K562 (cell line): ENCODE measurements around the gene CHERP. TPM values are rescaled to one million over a fixed set of nuclear protein-coding genes. Genes with fewer than 3 reads are reported as not detected.

Experiments used
- CREB1 ChIP-seq, 2 experiments: sonication (generic) in 1 of 2; formaldehyde crosslinking in 1 of 2; IDR thresholded peaks; 2 replicates each; pipeline versions ENCODE4 v1.6.1 to v1.8.0; 2012 to 2022; ENCODE audit warnings: inconsistent platforms in 1 of 2, mild to moderate bottlenecking in 1 of 2, missing genetic modification reagents in 1 of 2, moderate library complexity in 1 of 2
- FOXK2 ChIP-seq, 2 experiments: fragments of 450-650 bp; IDR thresholded peaks in 1 of 2; conservative IDR thresholded peaks in 1 of 2; 2 replicates each; pipeline ENCODE4 v1.6.1; 2016; ENCODE audit warnings: low read depth in 2 of 2, mild to moderate bottlenecking in 1 of 2
- GABPB2 ChIP-seq: fragments of 250-450 bp; sonication (Bioruptor Pico); conservative IDR thresholded peaks from 2 replicates; pipeline ENCODE4 v1.5.1; 2021; ENCODE audit warnings: mild to moderate bottlenecking
- KLF10 ChIP-seq: fragments of 250-450 bp; sonication (Bioruptor Pico); IDR thresholded peaks from 2 replicates; pipeline ENCODE4 v1.6.1; 2021; ENCODE audit warnings: matching md5 sums
- KLF13 ChIP-seq: fragments of 450-650 bp; IDR thresholded peaks from 2 replicates; pipeline ENCODE4 v1.6.1; 2016; ENCODE audit warnings: missing genetic modification characterization, low read depth, mild to moderate bottlenecking, missing compliant biosample characterization, moderate library complexity, borderline replicate concordance
- POLR2AphosphoS2 ChIP-seq: IDR thresholded peaks from 2 replicates; pipeline ENCODE4 v1.6.1; 2012; ENCODE audit warnings: low read length, improper control_type of control experiment
- SMARCB1 ChIP-seq: IDR thresholded peaks from 2 replicates; pipeline ENCODE4 v1.6.1; 2011; ENCODE audit warnings: improper control_type of control experiment, low read depth; ENCODE audit not compliant: insufficient read length
- SOX6 ChIP-seq: fragments of 450-650 bp; IDR thresholded peaks from 2 replicates; pipeline ENCODE4 v1.6.1; 2014; ENCODE audit warnings: mild to moderate bottlenecking
- SREBF1 ChIP-seq: fragments of 150-350 bp; IDR thresholded peaks from 2 replicates; pipeline ENCODE4 v1.6.1; 2014; ENCODE audit warnings: antibody characterized with exemption, low read depth, low read length, borderline replicate concordance
- ZBTB11 ChIP-seq, 3 experiments: fragments of 200-800 bp in 1 of 3; fragments of 250-450 bp in 1 of 3; fragments of 450-650 bp in 1 of 3; sonication (Bioruptor Pico) in 1 of 3; sonication (Bioruptor generic) in 1 of 3; formaldehyde crosslinking in 1 of 3; IDR thresholded peaks; 2 replicates each; pipeline versions ENCODE4 v1.6.1 to v1.8.0; 2016 to 2022; ENCODE audit warnings: mild to moderate bottlenecking in 2 of 3, missing genetic modification characterization in 2 of 3, missing compliant biosample characterization in 1 of 3, moderate library complexity in 1 of 3
- ZNF551 ChIP-seq: fragments of 250-450 bp; sonication (Bioruptor Pico); IDR thresholded peaks from 2 replicates; pipeline ENCODE4 v1.5.0; 2021; ENCODE audit warnings: mild to moderate bottlenecking, moderate library complexity
- polyA plus RNA-seq, 8 experiments: library from polyadenylated mRNA; depleted of rRNA in 4 of 8; stranded (reverse) in 5 of 8; unstranded in 3 of 8; fragments of >200 nt; fragmentation: Nextera tagmentation in 2 of 8; fragmentation: Illumina TruSeq in 1 of 8; extraction: Ambion mirVana in 2 of 8; extraction: Trizol in 1 of 8; gene quantifications; 2 replicates each; pipeline versions ENCODE4 v1.2.1 to v1.2.3, GENCODE V29; 2011 to 2014; ENCODE audit warnings: inconsistent platforms in 1 of 8, missing spikeins in 1 of 8
- total RNA-seq, 7 experiments: library from RNA; depleted of rRNA in 6 of 7; stranded (reverse); fragments of >200 nt in 6 of 7; fragmentation: Illumina TruSeq in 2 of 7; extraction: Trizol in 2 of 7; gene quantifications; 2 replicates each; pipeline versions ENCODE4 v1.2.1 to v1.2.3, GENCODE V29; 2011 to 2021; ENCODE audit warnings: low replicate concordance in 1 of 7
- TF ChIP-seq, protein P1 (sequence below), 2 experiments: fragments of 450-650 bp; IDR thresholded peaks; 2 replicates each; pipeline ENCODE4 v1.6.1; 2016; ENCODE audit warnings: mild to moderate bottlenecking in 2 of 2, borderline replicate concordance in 1 of 2, low read depth in 1 of 2, moderate library complexity in 1 of 2
- TF ChIP-seq, protein P2 (sequence below): fragments of 450-650 bp; IDR thresholded peaks from 2 replicates; pipeline ENCODE4 v1.6.1; 2016; ENCODE audit warnings: antibody characterized with exemption

Gene CHERP
- total and polyA plus RNA-seq, 9 of the 15 experiments (the other 6 are each of a cell fraction or from before 2014, with no cell fraction given): 0.60 to 85.1 (median 7.8) TPM

DNA sequence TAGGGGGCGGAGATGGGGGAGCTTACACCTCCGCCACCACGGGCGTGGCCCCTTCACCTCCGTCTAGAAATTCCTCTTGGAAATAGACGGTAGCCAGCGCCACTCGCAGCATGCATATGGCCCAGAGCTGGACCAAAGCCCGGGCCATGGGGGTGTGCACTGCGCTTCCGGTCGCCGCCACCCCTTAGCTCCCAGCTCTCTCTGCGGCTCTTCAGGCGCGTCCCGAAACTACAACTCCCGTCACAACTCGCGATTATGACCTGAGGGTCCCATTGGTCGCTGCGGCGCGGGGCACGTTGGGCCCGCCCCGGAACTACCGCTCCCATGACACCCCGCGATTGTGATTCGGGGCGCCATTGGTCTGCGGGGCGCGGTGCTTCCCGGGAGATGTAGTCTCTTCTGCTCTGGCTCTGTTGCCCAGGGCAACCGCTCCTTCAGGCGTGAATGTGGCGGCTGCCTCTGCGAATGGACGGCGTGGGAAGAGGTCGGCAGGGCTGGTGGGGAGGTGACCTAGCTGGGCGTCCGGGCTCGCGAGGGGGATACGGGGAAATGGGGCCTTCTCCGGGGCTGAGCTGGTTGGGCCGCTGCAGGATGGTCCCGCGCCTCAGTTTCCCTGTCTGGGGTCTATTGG lies 46.1 kb downstream of the CHERP start, which contains the start of the genes C19orf44 and CALR3 (continued):
- TF ChIP-seq, protein P1, sequence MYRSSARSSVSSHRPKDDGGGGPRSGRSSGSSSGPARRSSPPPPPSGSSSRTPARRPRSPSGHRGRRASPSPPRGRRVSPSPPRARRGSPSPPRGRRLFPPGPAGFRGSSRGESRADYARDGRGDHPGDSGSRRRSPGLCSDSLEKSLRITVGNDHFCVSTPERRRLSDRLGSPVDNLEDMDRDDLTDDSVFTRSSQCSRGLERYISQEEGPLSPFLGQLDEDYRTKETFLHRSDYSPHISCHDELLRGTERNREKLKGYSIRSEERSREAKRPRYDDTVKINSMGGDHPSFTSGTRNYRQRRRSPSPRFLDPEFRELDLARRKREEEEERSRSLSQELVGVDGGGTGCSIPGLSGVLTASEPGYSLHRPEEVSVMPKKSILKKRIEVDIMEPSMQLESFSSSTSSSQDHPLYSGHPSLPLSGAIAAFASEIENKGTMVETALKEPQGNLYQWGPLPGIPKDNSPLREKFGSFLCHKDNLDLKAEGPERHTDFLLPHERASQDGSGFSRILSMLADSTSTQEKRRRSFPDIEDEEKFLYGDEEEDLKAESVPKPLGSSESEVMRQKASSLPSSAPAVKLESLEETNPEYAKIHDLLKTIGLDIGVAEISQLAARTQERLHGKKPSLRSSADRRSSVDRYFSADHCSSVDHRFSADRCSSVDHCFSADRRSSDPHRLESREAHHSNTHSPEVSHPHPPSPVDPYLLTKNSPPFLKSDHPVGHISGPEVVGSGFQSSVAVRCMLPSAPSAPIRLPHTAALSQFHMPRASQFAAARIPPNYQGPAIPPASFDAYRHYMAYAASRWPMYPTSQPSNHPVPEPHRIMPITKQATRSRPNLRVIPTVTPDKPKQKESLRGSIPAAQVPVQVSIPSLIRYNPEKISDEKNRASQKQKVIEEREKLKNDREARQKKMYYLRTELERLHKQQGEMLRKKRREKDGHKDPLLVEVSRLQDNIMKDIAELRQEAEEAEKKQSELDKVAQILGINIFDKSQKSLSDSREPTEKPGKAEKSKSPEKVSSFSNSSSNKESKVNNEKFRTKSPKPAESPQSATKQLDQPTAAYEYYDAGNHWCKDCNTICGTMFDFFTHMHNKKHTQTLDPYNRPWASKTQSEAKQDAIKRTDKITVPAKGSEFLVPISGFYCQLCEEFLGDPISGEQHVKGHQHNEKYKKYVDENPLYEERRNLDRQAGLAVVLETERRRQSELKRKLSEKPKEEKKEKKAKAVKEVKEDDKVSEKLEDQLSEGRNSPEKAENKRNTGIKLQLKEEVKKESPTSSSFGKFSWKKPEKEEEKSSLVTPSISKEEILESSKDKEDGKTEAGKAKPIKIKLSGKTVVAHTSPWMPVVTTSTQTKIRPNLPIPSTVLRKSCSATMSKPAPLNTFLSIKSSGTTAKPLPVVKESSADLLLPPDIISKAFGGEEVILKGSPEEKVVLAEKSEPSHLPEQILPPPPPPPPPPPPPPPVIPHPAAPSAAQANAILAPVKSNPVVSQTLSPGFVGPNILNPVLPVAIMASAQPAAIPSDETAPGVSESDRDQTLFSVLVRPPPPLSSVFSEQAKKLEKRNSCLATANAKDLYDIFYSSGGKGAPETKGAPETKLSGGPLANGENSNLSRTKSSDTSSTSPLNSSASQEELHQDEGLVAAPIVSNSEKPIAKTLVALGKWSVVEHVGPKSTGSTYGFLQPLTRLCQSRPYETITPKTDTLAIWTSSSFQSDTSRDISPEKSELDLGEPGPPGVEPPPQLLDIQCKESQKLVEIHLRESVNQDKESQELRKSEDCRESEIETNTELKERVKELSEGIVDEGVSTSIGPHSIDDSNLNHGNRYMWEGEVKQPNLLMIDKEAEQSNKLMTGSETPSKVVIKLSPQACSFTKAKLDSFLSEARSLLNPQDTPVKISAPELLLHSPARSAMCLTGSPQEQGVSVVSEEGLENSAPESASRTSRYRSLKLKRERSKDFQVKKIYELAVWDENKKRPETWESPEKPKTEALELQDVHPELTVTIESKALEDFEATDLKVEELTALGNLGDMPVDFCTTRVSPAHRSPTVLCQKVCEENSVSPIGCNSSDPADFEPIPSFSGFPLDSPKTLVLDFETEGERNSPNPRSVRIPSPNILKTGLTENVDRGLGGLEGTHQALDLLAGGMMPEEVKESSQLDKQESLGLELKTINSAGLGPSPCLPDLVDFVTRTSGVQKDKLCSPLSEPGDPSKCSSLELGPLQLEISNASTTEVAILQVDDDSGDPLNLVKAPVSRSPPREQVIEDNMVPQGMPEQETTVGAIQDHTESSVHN (IDR thresholded peaks at IDR 0.05; ENCODE audit: borderline replicate concordance in 1 of 2, low read depth in 1 of 2): no peak
- TF ChIP-seq ZBTB11 (CRISPR knock-in tag; IDR thresholded peaks at IDR 0.05): peak in 1 of 3 experiments; percentile 88; a peak in 2 of 6 replicates
- TF ChIP-seq, protein P2, sequence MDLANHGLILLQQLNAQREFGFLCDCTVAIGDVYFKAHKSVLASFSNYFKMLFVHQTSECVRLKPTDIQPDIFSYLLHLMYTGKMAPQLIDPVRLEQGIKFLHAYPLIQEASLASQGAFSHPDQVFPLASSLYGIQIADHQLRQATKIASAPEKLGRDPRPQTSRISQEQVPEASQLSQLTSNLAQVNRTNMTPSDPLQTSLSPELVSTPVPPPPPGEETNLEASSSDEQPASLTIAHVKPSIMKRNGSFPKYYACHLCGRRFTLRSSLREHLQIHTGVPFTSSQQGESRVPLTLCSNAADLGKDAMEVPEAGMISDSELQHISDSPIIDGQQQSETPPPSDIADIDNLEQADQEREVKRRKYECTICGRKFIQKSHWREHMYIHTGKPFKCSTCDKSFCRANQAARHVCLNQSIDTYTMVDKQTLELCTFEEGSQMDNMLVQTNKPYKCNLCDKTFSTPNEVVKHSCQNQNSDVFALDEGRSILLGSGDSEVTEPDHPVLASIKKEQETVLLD: no peak
- peak; percentile 83 for TF ChIP-seq CREB1 (IDR thresholded peaks at IDR 0.05)
- TF ChIP-seq CREB1 (CRISPR knock-in tag; IDR thresholded peaks at IDR 0.05): peak; percentile 86
- TF ChIP-seq KLF13: peak; percentile 63; the same call in 1 of the 2 replicates
- TF ChIP-seq ZNF551 (CRISPR knock-in tag): no peak
- TF ChIP-seq POLR2AphosphoS2: no peak
- no peak for TF ChIP-seq KLF10
- no peak for TF ChIP-seq GABPB2 (CRISPR knock-in tag)
- peak in 1 of 2 experiments; percentile 68; a peak in 3 of 4 replicates for TF ChIP-seq FOXK2 (conservative IDR thresholded peaks at IDR 0.05 in 1 of 2, IDR thresholded peaks at IDR 0.05 in 1 of 2; ENCODE audit: low read depth in 2 of 2)
- 0 out of 2 replicates have a peak, but pooled peaks have one; percentile 30 for TF ChIP-seq SREBF1
- TF ChIP-seq SOX6: peak; percentile 11; the same call in 1 of the 2 replicates
- TF ChIP-seq SMARCB1: no peak
